H1 (cell line): ENCODE measurements around the gene CIRBP. TPM values are rescaled to one million over a fixed set of nuclear protein-coding genes. Genes with fewer than 3 reads are reported as not detected.

ENCODE experiments used
- CTCF ChIA-PET: fragments of 300-600 bp; sonication (Branson Sonifier 250); formaldehyde crosslinking; loops from one replicate; lab custom pipeline; 2021; ENCODE audit not compliant: partially characterized antibody; lab: Charles Lee
- POLR2A ChIA-PET: fragments of 300-600 bp; sonication (Branson Sonifier 250); formaldehyde crosslinking; loops from one replicate; lab custom pipeline; 2021; ENCODE audit warnings: inconsistent platforms; ENCODE audit not compliant: partially characterized antibody; lab: Charles Lee
- DNase-seq, 2 experiments: peaks; one replicate each; pipeline versions ENCODE4 v3.0.0 to v3.0.0-alpha.2; 2010 to 2022; ENCODE audit warnings: low spot score in 2 of 2, low read depth in 1 of 2, mixed read lengths in 1 of 2
- FAIRE-seq: peaks from 2 replicates; lab custom pipeline; 2011; peaks lifted over from hg19 to GRCh38; lab: Jason Lieb, UNC
- H2AFZ ChIP-seq: 2 replicates; pipeline ENCODE4 v1.8.1; 2012; ENCODE audit warnings: low read length, inconsistent platforms
- H2AK5ac ChIP-seq: 2 replicates; pipeline ENCODE4 v1.6.1; 2013; ENCODE audit warnings: low read depth, low read length
- H2BK120ac ChIP-seq: replicated peaks from 2 replicates; pipeline ENCODE3; 2013; ENCODE audit warnings: low read depth, low read length, inconsistent platforms
- H2BK12ac ChIP-seq: 2 replicates; pipeline ENCODE4 v1.6.1; 2013; ENCODE audit warnings: low read depth, low read length
- H2BK15ac ChIP-seq: 2 replicates; pipeline ENCODE4 v1.6.1; 2013; ENCODE audit warnings: low read length
- H2BK20ac ChIP-seq: 2 replicates; pipeline ENCODE4 v1.6.1; 2013; ENCODE audit warnings: low read length
- H2BK5ac ChIP-seq: 2 replicates; pipeline ENCODE4 v1.6.1; 2013; ENCODE audit warnings: low read depth, low read length
- H3K14ac ChIP-seq: 2 replicates; pipeline ENCODE4 v1.6.1; 2013; ENCODE audit warnings: inconsistent platforms; ENCODE audit not compliant: insufficient read length
- H3K18ac ChIP-seq: 2 replicates; pipeline ENCODE4 v1.6.1; 2013; ENCODE audit warnings: low read length; ENCODE audit errors: extremely low read depth
- H3K23ac ChIP-seq: 2 replicates; pipeline ENCODE4 v1.6.1; 2013; ENCODE audit warnings: inconsistent platforms; ENCODE audit not compliant: insufficient read length
- H3K23me2 ChIP-seq: 2 replicates; pipeline ENCODE4 v1.6.1; 2013; ENCODE audit warnings: low read depth, low read length
- H3K27ac ChIP-seq: 2 replicates; pipeline ENCODE4 v1.6.1; 2011; ENCODE audit warnings: low read depth, low read length, inconsistent platforms
- H3K27me3 ChIP-seq, 4 experiments: replicated peaks in 1 of 4; 1 replicate in 1 of 4; 2 replicates in 3 of 4; pipeline versions ENCODE4 v1.6.1 to v1.8.1; 2011 to 2013; ENCODE audit warnings: low read length in 3 of 4, mild to moderate bottlenecking in 3 of 4, inconsistent platforms in 2 of 4, mixed read lengths in 2 of 4, moderate library complexity in 1 of 4; ENCODE audit not compliant: control insufficient read depth in 3 of 4, insufficient read depth in 3 of 4; ENCODE audit errors: extremely low read depth in 1 of 4
- H3K36me3 ChIP-seq, 4 experiments: 2 replicates each; pipeline versions ENCODE4 v1.6.1 to v1.8.1; 2011 to 2013; ENCODE audit warnings: mild to moderate bottlenecking in 4 of 4, low read length in 3 of 4, moderate library complexity in 2 of 4, control low read depth in 1 of 4, inconsistent platforms in 1 of 4; ENCODE audit not compliant: insufficient read depth in 4 of 4, control insufficient read depth in 2 of 4
- H3K4ac ChIP-seq: replicated peaks from 2 replicates; pipeline ENCODE3; 2013; ENCODE audit warnings: low read length, low read depth, mixed read lengths, inconsistent platforms; ENCODE audit not compliant: insufficient read length
- H3K4me1 ChIP-seq, 4 experiments: replicated peaks in 1 of 4; 1 replicate in 1 of 4; 2 replicates in 3 of 4; pipeline versions ENCODE4 v1.6.1 to v1.8.1; 2011 to 2013; ENCODE audit warnings: low read length in 3 of 4, inconsistent platforms in 2 of 4, mixed read lengths in 1 of 4; ENCODE audit not compliant: insufficient read depth in 4 of 4, control insufficient read depth in 3 of 4
- H3K4me2 ChIP-seq, 2 experiments: 2 replicates each; pipeline versions ENCODE4 v1.6.1 to v1.8.1; 2011 to 2013; ENCODE audit warnings: low read depth in 2 of 2, low read length in 2 of 2, control low read depth in 1 of 2, inconsistent platforms in 1 of 2, mild to moderate bottlenecking in 1 of 2; ENCODE audit not compliant: insufficient read depth in 1 of 2
- H3K4me3 ChIP-seq, 4 experiments: fragments of 200-600, 300-600 bp in 1 of 4; sonication (generic), shearing (Covaris generic), sonication (Bioruptor Twin) in 1 of 4; 2 replicates each; pipeline versions ENCODE4 v1.5.1 to v1.8.1; 2011 to 2016; ENCODE audit warnings: low read length in 4 of 4, low read depth in 3 of 4, control low read depth in 2 of 4, inconsistent platforms in 2 of 4, mild to moderate bottlenecking in 2 of 4, mixed read lengths in 1 of 4, moderate library complexity in 1 of 4; ENCODE audit not compliant: insufficient read depth in 2 of 4; ENCODE audit errors: extremely low read depth in 1 of 4
- H3K56ac ChIP-seq: replicated peaks from 2 replicates; pipeline ENCODE3; 2013; ENCODE audit warnings: low read depth, mild to moderate bottlenecking, mixed read lengths, low read length, inconsistent platforms; ENCODE audit not compliant: insufficient read length
- H3K79me1 ChIP-seq: 2 replicates; pipeline ENCODE4 v1.6.1; 2013; ENCODE audit warnings: low read depth, low read length, control low read depth
- H3K79me2 ChIP-seq, 2 experiments: 2 replicates each; pipeline versions ENCODE4 v1.6.1 to v1.8.1; 2012 to 2013; ENCODE audit warnings: low read length in 2 of 2, mild to moderate bottlenecking in 2 of 2, inconsistent platforms in 1 of 2; ENCODE audit not compliant: insufficient read depth in 2 of 2, control insufficient read depth in 1 of 2
- H3K9ac ChIP-seq, 4 experiments: replicated peaks in 1 of 4; 1 replicate in 1 of 4; 2 replicates in 3 of 4; pipeline versions ENCODE4 v1.6.1 to v1.8.1; 2011 to 2013; ENCODE audit warnings: low read depth in 3 of 4, low read length in 3 of 4, control low read depth in 2 of 4, mild to moderate bottlenecking in 2 of 4, moderate library complexity in 2 of 4, inconsistent platforms in 1 of 4; ENCODE audit errors: extremely low read depth in 1 of 4
- H3K9me3 ChIP-seq, 2 experiments: 2 replicates each; pipeline versions ENCODE4 v1.6.1 to v1.8.1; 2012 to 2013; ENCODE audit warnings: mild to moderate bottlenecking in 2 of 2, moderate library complexity in 2 of 2, control low read depth in 1 of 2, inconsistent platforms in 1 of 2, low read depth in 1 of 2, low read length in 1 of 2, mixed read lengths in 1 of 2; ENCODE audit not compliant: insufficient read depth in 2 of 2
- H4K20me1 ChIP-seq, 2 experiments: replicated peaks in 1 of 2; 2 replicates each; pipeline versions ENCODE3 to v1.8.1; 2011 to 2013; ENCODE audit warnings: inconsistent platforms in 2 of 2, low read length in 2 of 2, mild to moderate bottlenecking in 1 of 2; ENCODE audit not compliant: insufficient read depth in 2 of 2, control insufficient read depth in 1 of 2
- H4K5ac ChIP-seq: 2 replicates; pipeline ENCODE4 v1.6.1; 2013; ENCODE audit warnings: low read length, low read depth, mixed read lengths, inconsistent platforms; ENCODE audit not compliant: insufficient read length
- H4K8ac ChIP-seq: 2 replicates; pipeline ENCODE4 v1.8.0; 2013; ENCODE audit warnings: mild to moderate bottlenecking, moderate library complexity, low read length, inconsistent platforms; ENCODE audit not compliant: insufficient read depth; ENCODE audit errors: extremely low read depth
- H4K91ac ChIP-seq: replicated peaks from 2 replicates; pipeline ENCODE3; 2013; ENCODE audit warnings: low read length, mixed read lengths, inconsistent platforms; ENCODE audit not compliant: insufficient read length
- CEBPB ChIP-seq: IDR thresholded peaks from 2 replicates; pipeline ENCODE4 v1.6.1; 2012; ENCODE audit warnings: low read depth, low read length
- EGR1 ChIP-seq: IDR thresholded peaks from 2 replicates; pipeline ENCODE4 v1.6.1; 2011; ENCODE audit warnings: low read depth, low read length, borderline replicate concordance
- GTF2F1 ChIP-seq: IDR thresholded peaks from 2 replicates; pipeline ENCODE4 v1.6.1; 2012; ENCODE audit warnings: low read depth, low read length, improper control_type of control experiment, borderline replicate concordance
- JUN ChIP-seq: IDR thresholded peaks from 2 replicates; pipeline ENCODE4 v1.6.1; 2011; ENCODE audit warnings: low read depth, mild to moderate bottlenecking, improper control_type of control experiment, low read length
- JUND ChIP-seq: IDR thresholded peaks from 2 replicates; pipeline ENCODE4 v1.6.1; 2011; ENCODE audit warnings: mild to moderate bottlenecking, improper control_type of control experiment, low read length
- KDM4A ChIP-seq: IDR thresholded peaks from one replicate; pipeline ENCODE4 v1.7.1; 2012; ENCODE audit warnings: low read depth, mild to moderate bottlenecking, moderate library complexity, low read length, inconsistent platforms; ENCODE audit not compliant: severe bottlenecking
- SP4 ChIP-seq: IDR thresholded peaks from 2 replicates; pipeline ENCODE4 v1.6.1; 2012; ENCODE audit warnings: low read length, inconsistent platforms
- SUZ12 ChIP-seq: fragments of 200-600 bp; sonication (generic); IDR thresholded peaks from 2 replicates; pipeline ENCODE4 v1.6.1; 2012; ENCODE audit warnings: mild to moderate bottlenecking, inconsistent platforms, low read length, moderate library complexity, mixed read lengths
- TAF7 ChIP-seq: optimal IDR thresholded peaks from 2 replicates; pipeline ENCODE3; 2011; ENCODE audit warnings: low read depth, mild to moderate bottlenecking, inconsistent platforms, low read length, moderate library complexity, borderline replicate concordance
- TBP ChIP-seq: IDR thresholded peaks from 2 replicates; pipeline ENCODE4 v1.6.1; 2011; ENCODE audit warnings: low read depth, low read length, improper control_type of control experiment
- TCF12 ChIP-seq: IDR thresholded peaks from 2 replicates; pipeline ENCODE4 v1.6.1; 2011; ENCODE audit warnings: low read depth, mild to moderate bottlenecking, low read length
- TEAD4 ChIP-seq: IDR thresholded peaks from 2 replicates; pipeline ENCODE4 v1.6.1; 2012; ENCODE audit warnings: low read depth, low read length, inconsistent platforms, mixed read lengths
- ZNF274 ChIP-seq: IDR thresholded peaks from 2 replicates; pipeline ENCODE4 v1.7.0; 2012; ENCODE audit warnings: low read length, borderline replicate concordance; ENCODE audit errors: extremely low read depth
- WGBS, 2 experiments: shearing (Covaris generic) in 1 of 2; methylation state at CpG; one replicate each; pipeline versions ENCODE4 v1.1.6 to v1.1.7; 2013 to 2015; ENCODE audit warnings: low lambda C conversion rate in 2 of 2, mixed read lengths in 2 of 2, inconsistent platforms in 1 of 2, low coverage in 1 of 2, missing lambda C conversion rate in 1 of 2; ENCODE audit not compliant: insufficient replicate concordance in 2 of 2, insufficient coverage in 1 of 2, insufficient read length in 1 of 2; ENCODE audit errors: extremely low coverage in 1 of 2, missing lambda C conversion rate in 1 of 2; 5-methylcytosine and 5-hydroxymethylcytosine counted together
- polyA plus RNA-seq, 7 experiments: library from polyadenylated mRNA; depleted of rRNA in 3 of 7; stranded (reverse) in 5 of 7; unstranded in 2 of 7; fragments of >200 nt in 5 of 7; fragments of 200-250 nt in 2 of 7; gene quantifications; 1 replicate in 5 of 7; 2 replicates in 1 of 7; 4 replicates in 1 of 7; pipeline versions ENCODE4 v1.2.1 to v1.2.3, GENCODE V29; 2011 to 2013; ENCODE audit warnings: missing spikeins in 2 of 7, mixed read lengths in 2 of 7
- total RNA-seq: library from RNA; stranded (reverse); fragmentation: NEBNext Ultra II Directional; extraction: Animal tissue kit (Norgen Biotek cat#: 25700); gene quantifications from 2 replicates; pipeline ENCODE4 v1.2.1, GENCODE V29; 2021

CIRBP gene
- total and polyA plus RNA-seq, 2 of the 8 experiments (the other 6 are each of a cell fraction or from before 2014, with no cell fraction given) = 175 to 199 TPM

DNA sequence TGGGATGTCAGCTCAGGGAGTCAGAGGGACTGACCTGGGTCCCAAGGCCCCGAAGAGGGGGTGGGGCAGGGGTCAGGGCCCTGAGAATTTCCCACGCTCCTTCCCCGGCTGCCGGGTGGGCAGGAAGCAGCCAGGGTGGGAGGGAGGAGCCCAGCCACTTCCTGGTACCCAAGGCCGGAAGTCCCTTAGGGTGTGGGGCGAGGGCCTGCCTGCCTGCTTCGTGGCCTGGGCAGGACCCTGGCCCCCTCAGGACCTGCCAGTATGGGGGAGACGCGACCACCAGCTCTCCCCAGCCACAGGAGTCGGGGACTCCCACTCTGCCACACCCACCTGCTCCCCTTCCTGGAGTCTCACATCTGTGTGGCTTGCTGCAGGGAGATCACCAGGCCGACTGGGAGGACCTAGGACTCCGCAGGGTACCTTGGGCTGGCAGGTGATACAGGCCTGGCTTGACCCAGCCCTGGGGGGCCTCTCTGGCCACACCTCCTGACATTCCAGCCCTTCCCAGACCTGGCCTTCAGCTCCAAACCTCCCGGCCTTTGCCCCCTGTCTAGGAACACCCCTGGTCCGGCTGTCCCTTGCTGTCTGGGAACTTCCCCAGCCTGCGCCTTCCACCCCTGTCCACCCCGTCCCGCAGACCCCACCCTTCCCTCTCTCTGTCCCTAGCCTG lies 9.8 kb upstream of the CIRBP start:
- Histone ChIP-seq H2BK12ac (peak overlapping the region; percentile 60; the same call in 1 of the 2 replicates), H2BK20ac (no peak overlapping the region), H2AK5ac (peak overlapping the region; percentile 26; the same call in 1 of the 2 replicates), H4K20me1 (peaks cover 16 to 25% of the 10 kb centered on the region in 2 experiments), H3K27me3 (no peaks in the 10 kb centered on the region; a peak in 1 of 7 replicates), H3K9ac (no peak overlapping the region), H3K79me2 (peaks cover 0 to 13% of the 10 kb centered on the region in 2 experiments; a peak in 2 of 4 replicates), H3K36me3 (peaks cover 18 to 41% (median 23%) of the 10 kb centered on the region in 4 experiments), H4K91ac (no peak overlapping the region), H3K18ac (peak overlapping the region; percentile 95), H3K23ac (no peak overlapping the region), H3K79me1 (peaks cover 8% of the 10 kb centered on the region; the same call in 1 of the 2 replicates), H3K14ac (no peak overlapping the region), H3K27ac (peak overlapping the region; percentile 34; the same call in 1 of the 2 replicates), H3K9me3 (no peaks in the 10 kb centered on the region), H3K56ac (no peak overlapping the region), H3K4me2 (peak overlapping the region; percentile 83 to 94), H2BK120ac (no peak overlapping the region), H2BK5ac (peak overlapping the region; percentile 81), H2BK15ac (no peak overlapping the region), H3K23me2 (peaks cover 18% of the 10 kb centered on the region; the same call in 1 of the 2 replicates), H3K4me1 (peaks cover 0 to 45% (median 29%) of the 10 kb centered on the region in 4 experiments; a peak in 6 of 7 replicates), H3K4me3 (peak overlapping the region in 1 of 4 experiments; percentile 77; a peak in 2 of 8 replicates), H2AFZ (no peak overlapping the region), H4K8ac (0 out of 2 replicates have a peak overlapping the region, but pooled peaks have one; percentile 54), H4K5ac (no peak overlapping the region), H3K4ac (no peak overlapping the region)
- FAIRE-seq (no peak), DNase-seq (no peak)
- ChIA-PET POLR2A (interaction anchor here (1.0 to 19.4 kb wide), 6 partner anchors 4 to 232 kb away, joined by 3 to 456 read pairs (median 343); partner anchors contain the start of genes ATP5F1D, CBARP, CIRBP and CNN2), CTCF (interaction anchor here (0.6 to 15.9 kb wide), 3 partner anchors 8 to 584 kb away, joined by 3 to 212 read pairs (median 4); partner anchors contain the start of gene ATP5F1D)
- WGBS, 2 experiments = 37% methylated on average over 13 of the region's 17 CpGs; no CpG with 5 or more reads in 1 of the 2 experiments
- TF ChIP-seq CEBPB = no peak
- TF ChIP-seq EGR1 = peak; percentile 57; the same call in 1 of the 2 replicates
- no peak for TF ChIP-seq GTF2F1
- TF ChIP-seq TAF7 = no peak
- TF ChIP-seq TCF12 = no peak
- TF ChIP-seq ZNF274 = no peak
- no peak for TF ChIP-seq JUN
- no peak; the same call in 1 of the 2 replicates for TF ChIP-seq SP4
- peak; percentile 90 for TF ChIP-seq TEAD4
- no peak for TF ChIP-seq SUZ12
- TF ChIP-seq KDM4A = no peak
- TF ChIP-seq TBP = no peak
- no peak for TF ChIP-seq JUND
